ENCODE measurements around the gene ADAD2. TPM values are rescaled to one million over a fixed set of nuclear protein-coding genes. Genes with fewer than 3 reads are reported as not detected.

ADAD2 gene
- total RNA-seq, 6 experiments from 2014 or later = 0.87 to 1.0 TPM; not detected in 4

- no peaks in the 10 kb centered on the region for H3K27me3 ChIP-seq
- H3K36me3 ChIP-seq = no peaks in the 10 kb centered on the region
- H3K4me3 ChIP-seq = no peak overlapping the region
- TF ChIP-seq POLR2A (IDR thresholded peaks at IDR 0.05) = no peak
- TF ChIP-seq, protein P1, sequence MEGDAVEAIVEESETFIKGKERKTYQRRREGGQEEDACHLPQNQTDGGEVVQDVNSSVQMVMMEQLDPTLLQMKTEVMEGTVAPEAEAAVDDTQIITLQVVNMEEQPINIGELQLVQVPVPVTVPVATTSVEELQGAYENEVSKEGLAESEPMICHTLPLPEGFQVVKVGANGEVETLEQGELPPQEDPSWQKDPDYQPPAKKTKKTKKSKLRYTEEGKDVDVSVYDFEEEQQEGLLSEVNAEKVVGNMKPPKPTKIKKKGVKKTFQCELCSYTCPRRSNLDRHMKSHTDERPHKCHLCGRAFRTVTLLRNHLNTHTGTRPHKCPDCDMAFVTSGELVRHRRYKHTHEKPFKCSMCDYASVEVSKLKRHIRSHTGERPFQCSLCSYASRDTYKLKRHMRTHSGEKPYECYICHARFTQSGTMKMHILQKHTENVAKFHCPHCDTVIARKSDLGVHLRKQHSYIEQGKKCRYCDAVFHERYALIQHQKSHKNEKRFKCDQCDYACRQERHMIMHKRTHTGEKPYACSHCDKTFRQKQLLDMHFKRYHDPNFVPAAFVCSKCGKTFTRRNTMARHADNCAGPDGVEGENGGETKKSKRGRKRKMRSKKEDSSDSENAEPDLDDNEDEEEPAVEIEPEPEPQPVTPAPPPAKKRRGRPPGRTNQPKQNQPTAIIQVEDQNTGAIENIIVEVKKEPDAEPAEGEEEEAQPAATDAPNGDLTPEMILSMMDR (IDR thresholded peaks at IDR 0.05) = no peak
- no peak for ATAC-seq
- 72% methylated on average over 5 of the region's 5 CpGs for WGBS (ENCODE audit: insufficient coverage, low coverage, low lambda C conversion rate, missing lambda C conversion rate)
- intact Hi-C loops (cut with DNase I) = no loop called here
- H3K9me3 ChIP-seq = no peaks in the 10 kb centered on the region
- no peak for DNase-seq
- no peak overlapping the region for H3K27ac ChIP-seq
- no peaks in the 10 kb centered on the region for H3K4me1 ChIP-seq
Observed at GRCh38 chr16:84232969-84233368, 42.0 kb downstream of the ADAD2 start.

GRCh38 chr16:84233748-84234147, 42.8 kb downstream of the ADAD2 start:
- intact Hi-C loops (cut with DNase I) = no loop called here
- no peaks in the 10 kb centered on the region for H3K4me1 ChIP-seq
- TF ChIP-seq, protein P1 (IDR thresholded peaks at IDR 0.05) = no peak
- TF ChIP-seq POLR2A (IDR thresholded peaks at IDR 0.05) = no peak

GRCh38 chr16:84234321-84235241, 43.6 kb downstream of the ADAD2 start:
- WGBS (ENCODE audit: insufficient coverage, low coverage, low lambda C conversion rate, missing lambda C conversion rate) = 50% methylated on average over 13 of the region's 21 CpGs
- TF ChIP-seq, protein P1 (IDR thresholded peaks at IDR 0.05) = no peak
- TF ChIP-seq POLR2A (IDR thresholded peaks at IDR 0.05) = no peak
- peak in 1 of 4 donors; percentile 30 for ATAC-seq
- no peak overlapping the region for H3K27ac ChIP-seq
- H3K36me3 ChIP-seq = no peaks in the 10 kb centered on the region
- H3K27me3 ChIP-seq = no peaks in the 10 kb centered on the region
- intact Hi-C loops (cut with DNase I) = no loop called here
- H3K9me3 ChIP-seq = no peaks in the 10 kb centered on the region
- H3K4me1 ChIP-seq = no peaks in the 10 kb centered on the region
- DNase-seq = no peak
- no peak overlapping the region for H3K4me3 ChIP-seq

More at GRCh38 chr16:84233748-84234147, 42.8 kb downstream of the ADAD2 start:
- Histone ChIP-seq H3K9me3 (no peaks in the 10 kb centered on the region), H3K4me3 (no peak overlapping the region), H3K27ac (no peak overlapping the region), H3K36me3 (no peaks in the 10 kb centered on the region), H3K27me3 (no peaks in the 10 kb centered on the region)
- DNase-seq (no peak), ATAC-seq (no peak)
- 44% methylated on average over 5 of the region's 9 CpGs for WGBS (ENCODE audit: insufficient coverage, low coverage, low lambda C conversion rate, missing lambda C conversion rate)

GRCh38 chr16:84236671-84237070, 45.7 kb downstream of the ADAD2 start:
- 56% methylated on average over 5 of the region's 25 CpGs for WGBS (ENCODE audit: insufficient coverage, low coverage, low lambda C conversion rate, missing lambda C conversion rate)
- no peak for TF ChIP-seq POLR2A (IDR thresholded peaks at IDR 0.05)
- TF ChIP-seq, protein P1 (IDR thresholded peaks at IDR 0.05) = no peak
- H3K36me3 ChIP-seq = no peaks in the 10 kb centered on the region

More at GRCh38 chr16:84236671-84237070, 45.7 kb downstream of the ADAD2 start:
- Histone ChIP-seq H3K27ac (no peak overlapping the region), H3K4me3 (no peak overlapping the region), H3K27me3 (no peaks in the 10 kb centered on the region), H3K4me1 (no peaks in the 10 kb centered on the region), H3K9me3 (no peaks in the 10 kb centered on the region)
- no peak for ATAC-seq
- intact Hi-C loops (cut with DNase I) = no loop called here
- no peak for DNase-seq
